Loucy (cell line): Measurements from ENCODE around the gene POC1A.

ENCODE experiments used
- CTCF ChIP-seq: fragments of 200-600 bp; sonication (generic); conservative IDR thresholded peaks from 2 replicates; pipeline ENCODE4 v1.5.1; 2014; ENCODE audit warnings: mild to moderate bottlenecking, antibody characterized with exemption, low read length
- EZH2phosphoT487 ChIP-seq: fragments of 200-600 bp; IDR thresholded peaks from 2 replicates; pipeline ENCODE4 v1.6.1; 2018; ENCODE audit warnings: antibody characterized with exemption, mild to moderate bottlenecking, moderate library complexity, borderline replicate concordance

- TF ChIP-seq CTCF (no peak), EZH2phosphoT487 (no peak)
Observed at GRCh38 chr3:52078781-52079560, 75.3 kb downstream of the POC1A start.
